Measurements from ENCODE around the gene ZNF507. TPM values are rescaled to one million over a fixed set of nuclear protein-coding genes. Genes with fewer than 3 reads are reported as not detected.
"Not testable (repeated sequence)": the region's sequence is repeated elsewhere in the genome, so short reads cannot be mapped to it uniquely, and the experiment has no call there.

ZNF507 gene
- total and polyA plus RNA-seq, 2 donors, result 8.0 to 8.3 TPM

DNA sequence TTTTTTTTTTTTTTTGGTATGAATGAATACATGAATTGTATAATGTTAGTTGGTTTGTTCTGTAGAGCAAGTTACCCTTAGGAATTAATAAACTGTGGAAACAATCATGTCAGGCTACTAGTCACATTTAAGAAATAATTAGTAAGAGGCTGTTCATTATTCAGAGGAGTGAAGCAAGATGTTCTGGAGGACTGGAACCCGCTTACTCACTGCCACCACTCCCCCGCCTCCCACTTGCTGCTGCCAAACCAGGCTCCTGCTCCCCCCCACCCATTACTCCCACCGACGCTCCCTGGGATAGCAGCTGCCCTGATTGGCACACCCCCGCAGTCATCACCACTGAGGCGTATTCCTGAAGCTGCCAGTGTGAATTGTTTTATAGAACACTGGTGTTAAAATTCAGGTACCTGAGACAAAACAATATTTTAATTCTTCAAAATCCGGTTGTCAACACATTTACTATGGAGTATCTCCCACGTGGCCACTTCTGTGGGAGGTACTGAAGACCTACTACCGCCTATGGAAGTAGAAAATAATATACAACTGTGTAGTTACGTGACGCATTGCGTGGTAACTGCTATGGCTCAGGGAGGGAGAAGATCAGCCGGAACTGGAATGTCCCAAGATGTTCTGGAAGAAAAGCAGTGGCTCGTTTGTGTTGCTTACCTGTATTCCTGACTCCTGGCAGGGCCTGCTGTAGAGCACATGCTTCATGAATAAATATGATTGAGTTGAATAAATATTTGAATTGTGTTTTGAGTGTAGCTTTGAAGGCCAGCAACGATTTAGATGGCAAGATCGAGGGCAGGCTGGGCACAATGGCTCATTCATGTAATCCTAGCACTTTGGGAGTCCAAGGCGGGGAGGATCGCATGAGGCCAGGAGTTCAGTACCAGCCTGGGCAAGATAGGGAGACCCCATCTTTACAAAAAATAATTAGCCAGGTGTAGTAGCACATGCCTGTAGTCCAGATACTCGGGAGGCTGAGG is 61.9 kb downstream of the ZNF507 start:
- Histone ChIP-seq H3K36me3 (ENCODE audit: control insufficient read depth in 2 of 2, insufficient read depth in 2 of 2, low read length in 1 of 2) (peaks cover 12 to 16% of the 10 kb centered on the region in 2 donors), H3K27me3 (ENCODE audit: control insufficient read depth in 2 of 2, insufficient read depth in 1 of 2, low read length in 1 of 2) (no peaks in the 10 kb centered on the region), H3K4me1 (ENCODE audit: control insufficient read depth in 2 of 2, insufficient read depth in 2 of 2, low read length in 2 of 2) (peaks cover 5 to 12% of the 10 kb centered on the region in 2 donors), H3K9me3 (ENCODE audit: control insufficient read depth in 2 of 2, insufficient read depth in 1 of 2, low read length in 1 of 2) (no peaks in the 10 kb centered on the region), H3K4me3 (ENCODE audit: low read length in 2 of 2) (no peak overlapping the region), H3K27ac (ENCODE audit: low read depth in 1 of 2, low read length in 1 of 2) (no peak overlapping the region)
- no peak for DNase-seq (ENCODE audit: low read depth in 6 of 9, low spot score in 9 of 9)
- 95% methylated on average over 19 of the region's 19 CpGs for WGBS

- Histone ChIP-seq H3K36me3 (ENCODE audit: control insufficient read depth in 2 of 2, insufficient read depth in 2 of 2, low read length in 1 of 2) (peaks cover 6 to 23% of the 10 kb centered on the region in 2 donors), H3K4me3 (ENCODE audit: low read length in 2 of 2) (no peak overlapping the region), H3K9me3 (ENCODE audit: control insufficient read depth in 2 of 2, insufficient read depth in 1 of 2, low read length in 1 of 2) (no peaks in the 10 kb centered on the region), H3K27me3 (ENCODE audit: control insufficient read depth in 2 of 2, insufficient read depth in 1 of 2, low read length in 1 of 2) (no peaks in the 10 kb centered on the region), H3K27ac (ENCODE audit: low read depth in 1 of 2, low read length in 1 of 2) (no peak overlapping the region), H3K4me1 (ENCODE audit: control insufficient read depth in 2 of 2, insufficient read depth in 2 of 2, low read length in 2 of 2) (no peaks in the 10 kb centered on the region)
- DNase-seq (ENCODE audit: low read depth in 6 of 9, low spot score in 9 of 9), result no peak
- 96% methylated on average over 5 of the region's 5 CpGs for WGBS
Measured at GRCh38 chr19:32415246-32415645, 69.8 kb downstream of the ZNF507 start.

DNA sequence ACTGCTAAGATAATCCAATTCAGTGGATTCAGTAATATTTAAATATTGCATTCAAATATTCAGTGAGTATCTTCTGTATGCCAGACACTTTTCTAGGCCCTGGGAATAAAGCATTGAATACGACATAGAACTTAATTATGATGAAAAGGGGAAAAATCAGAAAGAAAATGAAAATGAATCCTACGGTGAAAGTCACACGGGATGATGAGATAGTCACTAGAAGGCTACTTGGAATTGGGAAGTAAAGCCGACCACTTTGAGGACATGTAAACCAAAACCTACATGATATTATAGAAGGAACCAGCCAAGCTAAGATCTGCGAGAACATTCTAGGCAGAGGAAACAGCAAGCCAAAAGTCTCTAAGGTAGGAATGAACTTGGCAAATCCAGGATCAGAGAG is 70.3 kb downstream of the ZNF507 start:
- DNase-seq (ENCODE audit: low read depth in 6 of 9, low spot score in 9 of 9), result no peak
- H3K27ac ChIP-seq (ENCODE audit: low read depth in 1 of 2, low read length in 1 of 2), result no peak overlapping the region
- no peaks in the 10 kb centered on the region for H3K4me1 ChIP-seq (ENCODE audit: control insufficient read depth in 2 of 2, insufficient read depth in 2 of 2, low read length in 2 of 2)
- 98% methylated on average over 5 of the region's 5 CpGs for WGBS
- peaks cover 6 to 23% of the 10 kb centered on the region in 2 donors for H3K36me3 ChIP-seq (ENCODE audit: control insufficient read depth in 2 of 2, insufficient read depth in 2 of 2, low read length in 1 of 2)
- no peaks in the 10 kb centered on the region for H3K27me3 ChIP-seq (ENCODE audit: control insufficient read depth in 2 of 2, insufficient read depth in 1 of 2, low read length in 1 of 2)
- H3K4me3 ChIP-seq (ENCODE audit: low read length in 2 of 2), result no peak overlapping the region
- H3K9me3 ChIP-seq (ENCODE audit: control insufficient read depth in 2 of 2, insufficient read depth in 1 of 2, low read length in 1 of 2), result no peaks in the 10 kb centered on the region

GRCh38 chr19:32416749-32417456 is 71.5 kb downstream of the ZNF507 start:
- peaks cover 1 to 12% of the 10 kb centered on the region in 2 donors for H3K36me3 ChIP-seq (ENCODE audit: control insufficient read depth in 2 of 2, insufficient read depth in 2 of 2, low read length in 1 of 2)
- WGBS, result 96% methylated on average over 8 of the region's 8 CpGs
- no peak for DNase-seq (ENCODE audit: low read depth in 6 of 9, low spot score in 9 of 9)
- H3K4me1 ChIP-seq (ENCODE audit: control insufficient read depth in 2 of 2, insufficient read depth in 2 of 2, low read length in 2 of 2), result peaks cover under 1 to 5% of the 10 kb centered on the region in 2 donors
- no peaks in the 10 kb centered on the region for H3K9me3 ChIP-seq (ENCODE audit: control insufficient read depth in 2 of 2, insufficient read depth in 1 of 2, low read length in 1 of 2)
- H3K27me3 ChIP-seq (ENCODE audit: control insufficient read depth in 2 of 2, insufficient read depth in 1 of 2, low read length in 1 of 2), result no peaks in the 10 kb centered on the region
- H3K4me3 ChIP-seq (ENCODE audit: low read length in 2 of 2), result no peak overlapping the region
- no peak overlapping the region for H3K27ac ChIP-seq (ENCODE audit: low read depth in 1 of 2, low read length in 1 of 2)

DNA sequence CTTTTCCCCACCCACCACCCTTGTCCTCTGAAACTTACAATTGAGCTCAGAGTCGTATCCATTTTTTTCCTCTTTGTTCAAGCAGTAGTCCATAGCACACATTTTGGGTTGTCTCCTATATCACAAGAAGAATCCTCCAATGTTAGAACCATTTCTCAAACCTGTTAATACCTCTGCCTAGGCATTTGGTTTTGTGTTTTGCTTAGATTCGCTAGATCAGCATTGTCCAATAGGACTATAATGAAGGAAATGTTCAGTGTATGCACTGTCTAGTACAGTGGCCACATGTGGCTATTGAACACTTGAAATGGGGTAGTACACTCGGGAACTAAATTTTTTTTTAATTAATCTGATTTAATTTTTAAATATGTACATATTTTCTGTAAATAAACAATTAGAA is 72.7 kb downstream of the ZNF507 start:
- Histone ChIP-seq H3K9me3 (ENCODE audit: control insufficient read depth in 2 of 2, insufficient read depth in 1 of 2, low read length in 1 of 2) (no peaks in the 10 kb centered on the region), H3K4me3 (ENCODE audit: low read length in 2 of 2) (no peak overlapping the region), H3K36me3 (ENCODE audit: control insufficient read depth in 2 of 2, insufficient read depth in 2 of 2, low read length in 1 of 2) (peaks cover 0 to 12% of the 10 kb centered on the region in 2 donors), H3K27ac (ENCODE audit: low read depth in 1 of 2, low read length in 1 of 2) (no peak overlapping the region), H3K27me3 (ENCODE audit: control insufficient read depth in 2 of 2, insufficient read depth in 1 of 2, low read length in 1 of 2) (no peaks in the 10 kb centered on the region), H3K4me1 (ENCODE audit: control insufficient read depth in 2 of 2, insufficient read depth in 2 of 2, low read length in 2 of 2) (peaks cover 4 to 6% of the 10 kb centered on the region in 2 donors)
- no peak for DNase-seq (ENCODE audit: low read depth in 6 of 9, low spot score in 9 of 9)
- 97% methylated on average over 3 of the region's 3 CpGs for WGBS

GRCh38 chr19:32421589-32422361 is 76.4 kb downstream of the ZNF507 start:
- Histone ChIP-seq H3K36me3 (ENCODE audit: control insufficient read depth in 2 of 2, insufficient read depth in 2 of 2, low read length in 1 of 2) (no peaks in the 10 kb centered on the region), H3K27ac (ENCODE audit: low read depth in 1 of 2, low read length in 1 of 2) (peak overlapping the region; percentile 36 to 43), H3K9me3 (ENCODE audit: control insufficient read depth in 2 of 2, insufficient read depth in 1 of 2, low read length in 1 of 2) (no peaks in the 10 kb centered on the region), H3K4me1 (ENCODE audit: control insufficient read depth in 2 of 2, insufficient read depth in 2 of 2, low read length in 2 of 2) (peaks cover 4 to 6% of the 10 kb centered on the region in 2 donors), H3K4me3 (ENCODE audit: low read length in 2 of 2) (no peak overlapping the region), H3K27me3 (ENCODE audit: control insufficient read depth in 2 of 2, insufficient read depth in 1 of 2, low read length in 1 of 2) (no peaks in the 10 kb centered on the region)
- 63% methylated on average over 7 of the region's 7 CpGs for whole genome bisulfite sequencing
- peak in 2 of 9 donors; percentile 9 to 29 for DNase-seq (ENCODE audit: low read depth in 6 of 9, low spot score in 9 of 9)

- peaks cover 4 to 6% of the 10 kb centered on the region in 2 donors for H3K4me1 ChIP-seq (ENCODE audit: control insufficient read depth in 2 of 2, insufficient read depth in 2 of 2, low read length in 2 of 2)
- H3K27me3 ChIP-seq (ENCODE audit: control insufficient read depth in 2 of 2, insufficient read depth in 1 of 2, low read length in 1 of 2), result no peaks in the 10 kb centered on the region
- no peak overlapping the region for H3K27ac ChIP-seq (ENCODE audit: low read depth in 1 of 2, low read length in 1 of 2)
- no peaks in the 10 kb centered on the region for H3K36me3 ChIP-seq (ENCODE audit: control insufficient read depth in 2 of 2, insufficient read depth in 2 of 2, low read length in 1 of 2)
- 69% methylated on average over 3 of the region's 3 CpGs for WGBS
- no peak for DNase-seq (ENCODE audit: low read depth in 6 of 9, low spot score in 9 of 9)
- H3K4me3 ChIP-seq (ENCODE audit: low read length in 2 of 2), result no peak overlapping the region
- no peaks in the 10 kb centered on the region for H3K9me3 ChIP-seq (ENCODE audit: control insufficient read depth in 2 of 2, insufficient read depth in 1 of 2, low read length in 1 of 2)
Measured at GRCh38 chr19:32422435-32422834, 77.0 kb downstream of the ZNF507 start.

- not testable (repeated sequence) for H3K4me1 ChIP-seq (ENCODE audit: control insufficient read depth in 2 of 2, insufficient read depth in 2 of 2, low read length in 2 of 2); DNase-seq (ENCODE audit: low read depth in 6 of 9, low spot score in 9 of 9); H3K27me3 ChIP-seq (ENCODE audit: control insufficient read depth in 2 of 2, insufficient read depth in 1 of 2, low read length in 1 of 2); H3K4me3 ChIP-seq (ENCODE audit: low read length in 2 of 2); H3K36me3 ChIP-seq (ENCODE audit: control insufficient read depth in 2 of 2, insufficient read depth in 2 of 2, low read length in 1 of 2); H3K27ac ChIP-seq (ENCODE audit: low read depth in 1 of 2, low read length in 1 of 2); H3K9me3 ChIP-seq (ENCODE audit: control insufficient read depth in 2 of 2, insufficient read depth in 1 of 2, low read length in 1 of 2)
- 96% methylated on average over 3 of the region's 3 CpGs for WGBS
Measured at GRCh38 chr19:32423944-32424343, 78.5 kb downstream of the ZNF507 start.

All from thymus (tissue), 11 donors.